Measurements from ENCODE around the gene BIRC3. TPM values are rescaled to one million over a fixed set of nuclear protein-coding genes. Genes with fewer than 3 reads are reported as not detected.
A peak's percentile ranks its signal among the peaks of the same experiment; 100 is the strongest.

BIRC3 gene
- total RNA-seq, 2 donors from 2014 or later, result 0.04 to 0.07 TPM

- DNase-seq, result peak; percentile 59
- Histone ChIP-seq H3K27me3 (ENCODE audit: control insufficient read depth, insufficient read depth, low read length, poor library complexity, severe bottlenecking) (peaks cover 21% of the 10 kb centered on the region), H3K4me1 (ENCODE audit: control insufficient read depth, insufficient read depth, low read length) (no peaks in the 10 kb centered on the region), H3K4me3 (ENCODE audit: low read length) (peak overlapping the region; percentile 70), H3K36me3 (ENCODE audit: control insufficient read depth, insufficient read depth, low read length) (no peaks in the 10 kb centered on the region), H3K9me3 (ENCODE audit: control insufficient read depth, low read length) (no peaks in the 10 kb centered on the region), H3K27ac (ENCODE audit: low read depth, low read length) (no peak overlapping the region), H3K9ac (ENCODE audit: extremely low read depth, low read length, poor library complexity, severe bottlenecking) (no peak overlapping the region)
- no peak for TF ChIP-seq CTCF (conservative IDR thresholded peaks at IDR 0.05)
- Mint-ChIP-seq H3K4me1 (peaks cover 18% of the 10 kb centered on the region), H3K36me3 (ENCODE audit: low read depth) (no peaks in the 10 kb centered on the region), H3K27ac (no peak overlapping the region), H3K4me3 (peak overlapping the region; percentile 60), H3K27me3 (ENCODE audit: insufficient read depth) (peaks cover 39% of the 10 kb centered on the region), H3K9me3 (no peaks in the 10 kb centered on the region)
- WGBS, 2 experiments (ENCODE audit: insufficient coverage in 1 of 2, insufficient read length in 1 of 2), result 55 to 83% methylated on average over 6 of the region's 6 CpGs
Observed at GRCh38 chr11:102268985-102269470, 48.3 kb upstream of the BIRC3 start.

- Mint-ChIP-seq H3K4me3 (no peak overlapping the region), H3K27ac (no peak overlapping the region), H3K9me3 (no peaks in the 10 kb centered on the region), H3K4me1 (peaks cover 22% of the 10 kb centered on the region), H3K36me3 (ENCODE audit: low read depth) (no peaks in the 10 kb centered on the region), H3K27me3 (ENCODE audit: insufficient read depth) (peaks cover 39% of the 10 kb centered on the region)
- H3K27ac ChIP-seq (ENCODE audit: low read depth, low read length), result no peak overlapping the region
- no peaks in the 10 kb centered on the region for H3K9me3 ChIP-seq (ENCODE audit: control insufficient read depth, low read length)
- no peak for DNase-seq
- WGBS, 2 experiments (ENCODE audit: insufficient coverage in 1 of 2, insufficient read length in 1 of 2), result 87 to 100% methylated on average over 1 to 2 of the region's 2 CpGs
- TF ChIP-seq CTCF (conservative IDR thresholded peaks at IDR 0.05), result no peak
- no peak overlapping the region for H3K9ac ChIP-seq (ENCODE audit: extremely low read depth, low read length, poor library complexity, severe bottlenecking)
- H3K36me3 ChIP-seq (ENCODE audit: control insufficient read depth, insufficient read depth, low read length), result no peaks in the 10 kb centered on the region
- peaks cover 21% of the 10 kb centered on the region for H3K27me3 ChIP-seq (ENCODE audit: control insufficient read depth, insufficient read depth, low read length, poor library complexity, severe bottlenecking)
- H3K4me1 ChIP-seq (ENCODE audit: control insufficient read depth, insufficient read depth, low read length), result no peaks in the 10 kb centered on the region
- no peak overlapping the region for H3K4me3 ChIP-seq (ENCODE audit: low read length)
Observed at GRCh38 chr11:102269927-102270326, 47.4 kb upstream of the BIRC3 start.

- H3K4me1 Mint-ChIP-seq, result peaks cover 28% of the 10 kb centered on the region
- no peak overlapping the region for H3K27ac Mint-ChIP-seq
- no peaks in the 10 kb centered on the region for H3K9me3 Mint-ChIP-seq
- Histone ChIP-seq H3K27ac (ENCODE audit: low read depth, low read length) (no peak overlapping the region), H3K9ac (ENCODE audit: extremely low read depth, low read length, poor library complexity, severe bottlenecking) (no peak overlapping the region), H3K4me1 (ENCODE audit: control insufficient read depth, insufficient read depth, low read length) (no peaks in the 10 kb centered on the region), H3K36me3 (ENCODE audit: control insufficient read depth, insufficient read depth, low read length) (no peaks in the 10 kb centered on the region), H3K27me3 (ENCODE audit: control insufficient read depth, insufficient read depth, low read length, poor library complexity, severe bottlenecking) (peaks cover 21% of the 10 kb centered on the region), H3K4me3 (ENCODE audit: low read length) (no peak overlapping the region), H3K9me3 (ENCODE audit: control insufficient read depth, low read length) (no peaks in the 10 kb centered on the region)
- H3K36me3 Mint-ChIP-seq (ENCODE audit: low read depth), result no peaks in the 10 kb centered on the region
- no peak for DNase-seq
- 92 to 93% methylated on average over 10 of the region's 10 CpGs for WGBS, 2 experiments (ENCODE audit: insufficient coverage in 1 of 2, insufficient read length in 1 of 2)
- no peak overlapping the region for H3K4me3 Mint-ChIP-seq
- H3K27me3 Mint-ChIP-seq (ENCODE audit: insufficient read depth), result peaks cover 33% of the 10 kb centered on the region
- no peak for TF ChIP-seq CTCF (conservative IDR thresholded peaks at IDR 0.05)
Observed at GRCh38 chr11:102272047-102272824, 45.0 kb upstream of the BIRC3 start.

Measured in endodermal cell (in vitro differentiated cells).